Stimulated activated memory B cell treated with anti-CD40 and anti-IgM and Interleukin-4, amounts not matched to agents 10 μg/mL and 1 μg/mL and 100 μg/mL, for 72 hours (primary cell): ENCODE data around the gene PLXNB2.
"Not testable (repeated sequence)": the region's sequence is repeated elsewhere in the genome, so short reads cannot be mapped to it uniquely, and the experiment has no call there.

Source experiments
- ATAC-seq: fragments of 150-1000 bp; cut with Tn5 transposase; 2 replicates; pipeline ENCODE4 v1.10.0; 2021
- H3K27ac Mint-ChIP-seq: one replicate; pipeline ENCODE4 v1.8.0; 2022; ENCODE audit warnings: mild to moderate bottlenecking, mixed read lengths
- H3K27me3 Mint-ChIP-seq: one replicate; pipeline ENCODE4 v1.8.0; 2022; ENCODE audit warnings: mixed read lengths
- H3K36me3 Mint-ChIP-seq: one replicate; pipeline ENCODE4 v1.8.0; 2022; ENCODE audit warnings: mixed read lengths
- H3K4me1 Mint-ChIP-seq: one replicate; pipeline ENCODE4 v1.8.0; 2022; ENCODE audit warnings: mixed read lengths
- H3K4me3 Mint-ChIP-seq: one replicate; pipeline ENCODE4 v1.8.0; 2022; ENCODE audit warnings: mild to moderate bottlenecking, moderate library complexity, mixed read lengths
- H3K9me3 Mint-ChIP-seq: one replicate; pipeline ENCODE4 v1.8.0; 2022; ENCODE audit warnings: mixed read lengths

PLXNB2 gene

DNA sequence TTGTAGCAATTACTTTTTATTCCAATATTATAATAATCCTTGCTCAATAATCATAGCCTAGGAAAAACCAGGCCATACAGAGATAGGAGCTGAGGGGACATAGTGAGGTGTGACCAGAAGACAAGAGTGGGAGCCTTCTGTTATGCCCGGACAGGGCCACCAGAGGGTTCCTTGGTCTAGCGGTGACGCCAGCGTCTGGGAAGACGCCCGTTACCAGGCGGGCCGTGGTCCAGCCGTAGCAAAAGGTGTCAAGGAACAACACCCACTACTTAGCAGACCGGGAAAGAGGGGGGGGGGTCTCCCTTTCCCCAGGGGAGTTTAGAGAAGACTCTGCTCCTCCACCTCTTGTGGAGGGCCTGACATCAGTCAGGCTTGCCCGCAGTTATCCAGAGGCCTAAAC lies 34.1 kb downstream of the PLXNB2 start:
- not testable (repeated sequence) for H3K27me3 Mint-ChIP-seq, H3K27ac Mint-ChIP-seq, H3K9me3 Mint-ChIP-seq, H3K36me3 Mint-ChIP-seq, H3K4me3 Mint-ChIP-seq, ATAC-seq
- H3K4me1 Mint-ChIP-seq, result peaks cover 21% of the 10 kb centered on the region

- peaks cover 26% of the 10 kb centered on the region for H3K4me1 Mint-ChIP-seq
- no peak for ATAC-seq
- no peak overlapping the region for H3K27ac Mint-ChIP-seq
- no peaks in the 10 kb centered on the region for H3K27me3 Mint-ChIP-seq
- H3K4me3 Mint-ChIP-seq, result no peak overlapping the region
- H3K9me3 Mint-ChIP-seq, result no peaks in the 10 kb centered on the region
- H3K36me3 Mint-ChIP-seq, result no peaks in the 10 kb centered on the region
Observed at GRCh38 chr22:50272044-50272802, 35.2 kb downstream of the PLXNB2 start.

DNA sequence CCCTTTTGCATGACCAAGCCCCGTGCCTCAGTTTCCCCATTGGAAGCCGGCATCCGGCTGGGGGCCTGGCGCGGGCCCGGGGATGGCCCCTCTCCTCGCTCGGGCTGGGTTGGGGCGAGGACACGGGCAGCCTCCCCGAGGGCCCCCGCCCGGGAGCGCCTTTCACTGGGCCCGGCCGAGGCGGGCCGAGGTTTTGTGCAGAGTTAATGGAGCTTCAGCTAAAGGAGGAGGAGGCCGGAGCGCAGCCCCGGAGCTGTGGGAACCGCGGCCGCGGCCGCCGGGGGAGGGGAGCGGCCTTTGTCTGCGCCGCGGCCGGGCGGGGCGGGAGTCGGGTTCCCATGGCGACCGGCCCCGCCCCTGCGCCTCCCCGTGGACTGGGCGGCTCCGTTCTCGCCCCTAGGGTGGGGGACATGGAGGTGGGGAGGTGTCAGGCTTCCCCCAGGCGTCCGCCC lies 35.9 kb downstream of the PLXNB2 start:
- Mint-ChIP-seq H3K27me3 (no peaks in the 10 kb centered on the region), H3K27ac (no peak overlapping the region), H3K36me3 (no peaks in the 10 kb centered on the region), H3K4me3 (peak overlapping the region; percentile 26), H3K4me1 (peaks cover 26% of the 10 kb centered on the region), H3K9me3 (no peaks in the 10 kb centered on the region)
- peak; percentile 29 for ATAC-seq

- H3K27ac Mint-ChIP-seq, result no peak overlapping the region
Observed at GRCh38 chr22:50270666-50271394, 36.6 kb downstream of the PLXNB2 start.

DNA sequence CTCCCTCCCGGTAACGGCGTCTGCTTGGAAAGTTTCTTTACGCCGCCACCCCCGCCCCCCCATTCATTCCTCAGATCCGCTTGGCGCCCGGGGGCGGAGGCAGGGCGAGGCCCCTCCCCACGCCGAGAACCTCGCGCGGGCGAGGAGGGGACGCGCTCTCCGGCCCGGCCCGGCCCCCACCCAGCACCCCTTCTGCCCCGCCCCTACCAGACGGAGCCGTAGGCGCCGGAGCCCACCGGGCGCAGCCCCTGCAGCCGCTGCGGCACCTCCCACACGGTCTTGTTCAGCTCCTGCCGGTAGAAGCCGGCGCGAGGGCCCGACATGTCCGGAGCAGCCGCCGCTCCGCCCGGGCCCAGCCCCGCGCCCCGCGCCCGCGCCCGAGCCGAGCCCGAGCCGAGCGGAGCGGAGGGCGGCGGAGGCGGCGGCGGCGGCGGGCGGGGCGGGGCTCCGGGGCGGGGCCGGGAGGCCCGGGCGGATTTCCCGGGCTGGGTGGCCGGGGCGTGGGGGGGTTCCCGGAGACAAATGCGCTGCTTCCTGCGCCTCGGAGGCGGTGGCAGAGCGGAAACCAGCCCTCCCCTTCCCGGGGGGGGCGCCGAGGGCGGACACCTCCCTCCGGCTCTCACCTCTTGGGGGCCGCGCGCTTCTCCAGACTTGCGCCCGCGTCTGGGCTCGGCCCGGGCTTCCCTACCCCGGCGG lies 37.3 kb downstream of the PLXNB2 start, which contains the start of gene MAPK11:
Gene MAPK11, minus strand, starts transcription at position 411 of the 696 bp plus-strand sequence. Its CDS starts 88 bp downstream, at position 323.
- no peak within 1 kb of the TSS for H3K27ac Mint-ChIP-seq

More at GRCh38 chr22:50270666-50271394, 36.6 kb downstream of the PLXNB2 start:
- Mint-ChIP-seq H3K4me1 (peaks cover 30% of the 10 kb centered on the region), H3K36me3 (no peaks in the 10 kb centered on the region), H3K4me3 (peak overlapping the region; percentile 78), H3K27me3 (no peaks in the 10 kb centered on the region), H3K9me3 (no peaks in the 10 kb centered on the region)
- ATAC-seq, result peak; percentile 49

GRCh38 chr22:50269573-50269969 lies 37.9 kb downstream of the PLXNB2 start:
- Mint-ChIP-seq H3K4me1 (peaks cover 40% of the 10 kb centered on the region), H3K4me3 (peak overlapping the region; percentile 63), H3K9me3 (no peaks in the 10 kb centered on the region), H3K27me3 (no peaks in the 10 kb centered on the region), H3K27ac (no peak overlapping the region), H3K36me3 (no peaks in the 10 kb centered on the region)
- ATAC-seq, result no peak

More for the DNA sequence above, 37.3 kb downstream of the PLXNB2 start, which contains the start of gene MAPK11:
- Mint-ChIP-seq H3K4me3 (peak within 1 kb of the TSS; percentile 78), H3K4me1 (peaks cover 34% of the 10 kb centered on the region), H3K27me3 (no peaks in the 10 kb centered on the region), H3K36me3 (no peaks in the 10 kb centered on the region), H3K9me3 (no peaks in the 10 kb centered on the region)
- ATAC-seq, result peak; percentile 63

- Mint-ChIP-seq H3K4me3 (peak overlapping the region; percentile 23), H3K27ac (no peak overlapping the region), H3K9me3 (no peaks in the 10 kb centered on the region), H3K27me3 (no peaks in the 10 kb centered on the region), H3K4me1 (peaks cover 42% of the 10 kb centered on the region), H3K36me3 (no peaks in the 10 kb centered on the region)
- no peak for ATAC-seq
Observed at GRCh38 chr22:50268655-50269113, 38.8 kb downstream of the PLXNB2 start.

DNA sequence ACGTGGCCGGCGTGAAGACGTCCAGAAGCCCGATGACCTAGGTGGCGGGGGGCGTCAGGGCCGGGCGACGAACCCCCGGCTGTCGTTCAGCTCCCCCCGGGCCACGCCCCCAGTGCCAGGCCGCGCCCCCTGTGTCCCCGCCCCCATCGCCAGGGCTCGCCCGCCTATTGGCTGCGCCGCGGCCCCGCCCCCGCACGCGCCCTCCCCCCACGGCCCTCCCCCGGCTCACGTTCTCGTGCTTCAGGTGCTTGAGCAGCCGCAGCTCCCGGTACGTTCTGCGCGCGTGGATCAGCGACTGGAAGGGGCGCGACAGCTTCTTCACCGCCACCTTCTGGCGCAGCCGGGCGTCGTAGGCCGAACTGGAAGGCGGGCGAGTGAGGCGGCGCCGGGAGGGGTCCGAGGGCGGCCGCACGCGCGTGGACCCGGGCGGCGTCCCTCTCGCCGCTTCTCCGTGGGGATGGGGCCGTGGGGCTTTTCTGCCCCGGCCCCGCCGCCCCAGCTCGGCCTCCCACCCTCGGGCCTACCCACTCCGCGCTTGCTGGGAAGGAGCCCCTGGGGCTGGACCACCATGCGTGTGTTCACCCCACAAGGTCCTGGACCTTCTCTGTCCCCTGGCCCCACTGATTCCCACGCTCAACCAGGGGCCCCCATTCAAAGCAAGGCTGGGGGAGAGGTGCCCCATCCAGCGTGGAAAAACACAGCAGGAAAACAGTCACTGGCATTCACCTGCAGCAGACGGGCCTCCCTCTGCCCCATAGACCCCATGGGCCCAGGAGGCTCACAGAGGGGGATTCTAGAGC lies 39.7 kb downstream of the PLXNB2 start:
- H3K36me3 Mint-ChIP-seq, result no peaks in the 10 kb centered on the region
- H3K4me1 Mint-ChIP-seq, result peaks cover 48% of the 10 kb centered on the region
- no peak for ATAC-seq
- no peak overlapping the region for H3K4me3 Mint-ChIP-seq
- peaks cover 6% of the 10 kb centered on the region for H3K27me3 Mint-ChIP-seq
- H3K27ac Mint-ChIP-seq, result no peak overlapping the region
- H3K9me3 Mint-ChIP-seq, result no peaks in the 10 kb centered on the region

- no peak overlapping the region for H3K4me3 Mint-ChIP-seq
- H3K9me3 Mint-ChIP-seq, result no peaks in the 10 kb centered on the region
- no peak overlapping the region for H3K27ac Mint-ChIP-seq
- no peaks in the 10 kb centered on the region for H3K36me3 Mint-ChIP-seq
- peaks cover 56% of the 10 kb centered on the region for H3K4me1 Mint-ChIP-seq
- peaks cover 14% of the 10 kb centered on the region for H3K27me3 Mint-ChIP-seq
- no peak for ATAC-seq
Observed at GRCh38 chr22:50266994-50267393, 40.5 kb downstream of the PLXNB2 start.

- Mint-ChIP-seq H3K36me3 (no peaks in the 10 kb centered on the region), H3K4me1 (peaks cover 55% of the 10 kb centered on the region), H3K27ac (peak overlapping the region; percentile 5), H3K9me3 (no peaks in the 10 kb centered on the region), H3K27me3 (peaks cover 23% of the 10 kb centered on the region), H3K4me3 (no peak overlapping the region)
- no peak for ATAC-seq
Observed at GRCh38 chr22:50264946-50265669, 42.3 kb downstream of the PLXNB2 start.

DNA sequence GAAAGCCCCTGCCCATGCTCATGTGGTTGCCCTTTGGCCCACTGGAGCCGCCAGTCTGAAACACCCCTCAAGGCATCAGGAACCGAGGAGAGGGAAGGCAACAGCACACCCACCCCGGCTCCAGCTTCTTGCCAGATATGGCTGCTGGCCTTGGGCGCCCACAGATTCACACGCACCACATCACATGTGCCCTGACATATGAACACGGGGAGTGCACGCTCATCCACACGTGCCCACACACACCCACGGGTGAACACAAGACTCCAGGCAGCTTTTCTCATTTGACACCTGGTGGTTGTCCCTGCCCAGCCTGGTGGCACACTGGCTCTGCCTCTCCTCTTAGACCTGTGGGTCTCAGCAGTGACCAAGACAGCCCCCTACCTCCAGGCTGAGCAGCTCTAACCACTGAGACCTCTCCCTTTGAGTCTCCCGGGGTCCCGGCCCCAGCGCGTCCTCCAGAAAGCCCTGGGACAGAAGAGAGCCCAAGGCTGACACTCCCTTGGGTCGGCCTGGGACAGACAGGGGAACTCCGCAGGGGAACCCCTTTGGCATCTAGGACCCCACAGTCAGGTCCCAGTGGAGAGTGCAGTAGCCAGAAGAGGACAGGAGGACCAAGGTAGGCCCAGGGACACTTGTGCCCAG lies 43.2 kb downstream of the PLXNB2 start:
- Mint-ChIP-seq H3K4me1 (peaks cover 50% of the 10 kb centered on the region), H3K9me3 (no peaks in the 10 kb centered on the region), H3K27ac (no peak overlapping the region), H3K4me3 (no peak overlapping the region), H3K27me3 (peaks cover 32% of the 10 kb centered on the region), H3K36me3 (no peaks in the 10 kb centered on the region)
- ATAC-seq, result no peak

- Mint-ChIP-seq H3K27ac (no peak overlapping the region), H3K36me3 (no peaks in the 10 kb centered on the region), H3K27me3 (peaks cover 43% of the 10 kb centered on the region), H3K4me1 (peaks cover 38% of the 10 kb centered on the region), H3K9me3 (no peaks in the 10 kb centered on the region), H3K4me3 (no peak overlapping the region)
- ATAC-seq, result no peak
Observed at GRCh38 chr22:50262973-50263617, 44.4 kb downstream of the PLXNB2 start.

- no peaks in the 10 kb centered on the region for H3K9me3 Mint-ChIP-seq
- peak overlapping the region; percentile 66 for H3K4me3 Mint-ChIP-seq
- no peak for ATAC-seq
- H3K36me3 Mint-ChIP-seq, result no peaks in the 10 kb centered on the region
- peak overlapping the region; percentile 53 for H3K27ac Mint-ChIP-seq
- H3K4me1 Mint-ChIP-seq, result peaks cover 37% of the 10 kb centered on the region
- H3K27me3 Mint-ChIP-seq, result peaks cover 49% of the 10 kb centered on the region
Observed at GRCh38 chr22:50262460-50262911, 45.0 kb downstream of the PLXNB2 start.
